ENCODE results near the gene MZB1.

- no peak for TF ChIP-seq CTCF (IDR thresholded peaks at IDR 0.05; ENCODE audit: low read depth, low read length, missing input control)
- TF ChIP-seq TAF1 (conservative IDR thresholded peaks at IDR 0.05), result no peak
- TF ChIP-seq, protein P1, sequence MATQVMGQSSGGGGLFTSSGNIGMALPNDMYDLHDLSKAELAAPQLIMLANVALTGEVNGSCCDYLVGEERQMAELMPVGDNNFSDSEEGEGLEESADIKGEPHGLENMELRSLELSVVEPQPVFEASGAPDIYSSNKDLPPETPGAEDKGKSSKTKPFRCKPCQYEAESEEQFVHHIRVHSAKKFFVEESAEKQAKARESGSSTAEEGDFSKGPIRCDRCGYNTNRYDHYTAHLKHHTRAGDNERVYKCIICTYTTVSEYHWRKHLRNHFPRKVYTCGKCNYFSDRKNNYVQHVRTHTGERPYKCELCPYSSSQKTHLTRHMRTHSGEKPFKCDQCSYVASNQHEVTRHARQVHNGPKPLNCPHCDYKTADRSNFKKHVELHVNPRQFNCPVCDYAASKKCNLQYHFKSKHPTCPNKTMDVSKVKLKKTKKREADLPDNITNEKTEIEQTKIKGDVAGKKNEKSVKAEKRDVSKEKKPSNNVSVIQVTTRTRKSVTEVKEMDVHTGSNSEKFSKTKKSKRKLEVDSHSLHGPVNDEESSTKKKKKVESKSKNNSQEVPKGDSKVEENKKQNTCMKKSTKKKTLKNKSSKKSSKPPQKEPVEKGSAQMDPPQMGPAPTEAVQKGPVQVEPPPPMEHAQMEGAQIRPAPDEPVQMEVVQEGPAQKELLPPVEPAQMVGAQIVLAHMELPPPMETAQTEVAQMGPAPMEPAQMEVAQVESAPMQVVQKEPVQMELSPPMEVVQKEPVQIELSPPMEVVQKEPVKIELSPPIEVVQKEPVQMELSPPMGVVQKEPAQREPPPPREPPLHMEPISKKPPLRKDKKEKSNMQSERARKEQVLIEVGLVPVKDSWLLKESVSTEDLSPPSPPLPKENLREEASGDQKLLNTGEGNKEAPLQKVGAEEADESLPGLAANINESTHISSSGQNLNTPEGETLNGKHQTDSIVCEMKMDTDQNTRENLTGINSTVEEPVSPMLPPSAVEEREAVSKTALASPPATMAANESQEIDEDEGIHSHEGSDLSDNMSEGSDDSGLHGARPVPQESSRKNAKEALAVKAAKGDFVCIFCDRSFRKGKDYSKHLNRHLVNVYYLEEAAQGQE (IDR thresholded peaks at IDR 0.05), result no peak
- TF ChIP-seq, protein P2, sequence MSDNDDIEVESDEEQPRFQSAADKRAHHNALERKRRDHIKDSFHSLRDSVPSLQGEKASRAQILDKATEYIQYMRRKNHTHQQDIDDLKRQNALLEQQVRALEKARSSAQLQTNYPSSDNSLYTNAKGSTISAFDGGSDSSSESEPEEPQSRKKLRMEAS (IDR thresholded peaks at IDR 0.05), result no peak
- TF ChIP-seq HNF4A (conservative IDR thresholded peaks at IDR 0.05), result no peak
- TF ChIP-seq, protein P3, sequence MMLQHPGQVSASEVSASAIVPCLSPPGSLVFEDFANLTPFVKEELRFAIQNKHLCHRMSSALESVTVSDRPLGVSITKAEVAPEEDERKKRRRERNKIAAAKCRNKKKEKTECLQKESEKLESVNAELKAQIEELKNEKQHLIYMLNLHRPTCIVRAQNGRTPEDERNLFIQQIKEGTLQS (IDR thresholded peaks at IDR 0.05), result no peak
- TF ChIP-seq YY1 (IDR thresholded peaks at IDR 0.05), result no peak
- TF ChIP-seq GABPA (IDR thresholded peaks at IDR 0.05 in 1 of 2, conservative IDR thresholded peaks at IDR 0.05 in 1 of 2), result no peak
- no peak for TF ChIP-seq HNF4G (IDR thresholded peaks at IDR 0.05)
- TF ChIP-seq, protein P4, sequence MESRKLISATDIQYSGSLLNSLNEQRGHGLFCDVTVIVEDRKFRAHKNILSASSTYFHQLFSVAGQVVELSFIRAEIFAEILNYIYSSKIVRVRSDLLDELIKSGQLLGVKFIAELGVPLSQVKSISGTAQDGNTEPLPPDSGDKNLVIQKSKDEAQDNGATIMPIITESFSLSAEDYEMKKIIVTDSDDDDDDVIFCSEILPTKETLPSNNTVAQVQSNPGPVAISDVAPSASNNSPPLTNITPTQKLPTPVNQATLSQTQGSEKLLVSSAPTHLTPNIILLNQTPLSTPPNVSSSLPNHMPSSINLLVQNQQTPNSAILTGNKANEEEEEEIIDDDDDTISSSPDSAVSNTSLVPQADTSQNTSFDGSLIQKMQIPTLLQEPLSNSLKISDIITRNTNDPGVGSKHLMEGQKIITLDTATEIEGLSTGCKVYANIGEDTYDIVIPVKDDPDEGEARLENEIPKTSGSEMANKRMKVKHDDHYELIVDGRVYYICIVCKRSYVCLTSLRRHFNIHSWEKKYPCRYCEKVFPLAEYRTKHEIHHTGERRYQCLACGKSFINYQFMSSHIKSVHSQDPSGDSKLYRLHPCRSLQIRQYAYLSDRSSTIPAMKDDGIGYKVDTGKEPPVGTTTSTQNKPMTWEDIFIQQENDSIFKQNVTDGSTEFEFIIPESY (IDR thresholded peaks at IDR 0.05), result no peak
- no peak for TF ChIP-seq EGR1 (IDR thresholded peaks at IDR 0.05; ENCODE audit: low read depth in 2 of 2)
- no peak for TF ChIP-seq RXRA (IDR thresholded peaks at IDR 0.05)
- TF ChIP-seq FOXA2 (IDR thresholded peaks at IDR 0.05), result no peak
Observed at GRCh38 chr5:139358064-139358463, 31.6 kb downstream of the MZB1 start.
